ENCODE measurements around the gene RNASEH2C. TPM values are rescaled to one million over a fixed set of nuclear protein-coding genes. Genes with fewer than 3 reads are reported as not detected.

RNASEH2C gene
- total RNA-seq, 1 experiment from 2014 or later = 107 TPM

DNA sequence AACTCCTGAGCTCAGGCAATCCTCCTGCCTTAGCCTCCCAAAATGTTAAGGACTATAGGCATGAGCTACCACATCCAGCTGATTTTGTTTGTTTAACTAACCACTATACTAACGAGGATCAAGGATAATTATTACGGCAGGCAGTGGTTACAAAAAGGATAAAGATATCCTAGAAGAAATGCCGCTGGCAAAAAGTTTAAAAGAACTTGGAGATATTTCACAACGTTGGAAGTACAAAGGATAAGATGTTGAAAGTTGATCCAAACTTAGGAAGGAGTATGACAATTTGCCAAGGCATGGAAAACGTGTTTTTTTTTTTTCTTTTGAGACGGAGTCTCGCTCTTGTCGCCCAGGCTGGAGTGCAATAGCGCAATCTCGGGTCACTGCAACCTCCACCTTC, 46.8 kb upstream of the RNASEH2C start:
- Histone ChIP-seq H3K27ac (ENCODE audit: low read length) (no peak overlapping the region), H3K36me3 (ENCODE audit: control insufficient read depth, insufficient read depth, low read length) (no peaks in the 10 kb centered on the region), H3K9me3 (ENCODE audit: control insufficient read depth, insufficient read depth, low read depth, low read length) (no peaks in the 10 kb centered on the region), H3K27me3 (ENCODE audit: control insufficient read depth, insufficient read depth, low read length) (no peaks in the 10 kb centered on the region), H3K4me1 (ENCODE audit: control insufficient read depth, insufficient read depth, low read length) (no peaks in the 10 kb centered on the region), H3K4me3 (ENCODE audit: low read depth in 2 of 2, low read length in 2 of 2) (no peak overlapping the region)
- DNase-seq (ENCODE audit: low read depth, low spot score) (no peak), ATAC-seq (no peak)
- intact Hi-C loops (cut with micrococcal nuclease; ENCODE audit: unreplicated experiment) (no loop called here), in situ Hi-C loops (cut with HindIII; ENCODE audit: low pct_unique_long_range_greater_than_20kb, low sequenced_read_pairs) (no loop called here)
- BruUV-seq (replicated peaks) = no TSS peak
- ChIA-PET CTCF (interaction anchor here (0.7 to 1.3 kb wide), 2 partner anchors 12 to 1473 kb away, joined by 3 read pairs; no protein-coding TSS in a partner anchor), POLR2A (interaction anchor here (0.8 kb wide), 1 partner anchor 342 kb away, joined by 4 read pairs; no protein-coding TSS in a partner anchor)
- TF ChIP-seq SIN3A (IDR thresholded peaks at IDR 0.05; ENCODE audit: borderline replicate concordance, insufficient read depth, low read depth, low read length) (no peak), POLR2AphosphoS5 (IDR thresholded peaks at IDR 0.05; ENCODE audit: low read depth, low read length) (no peak), TCF7L2 (IDR thresholded peaks at IDR 0.05; ENCODE audit: low read depth, low read length) (no peak)
- TF ChIP-seq, protein P1, sequence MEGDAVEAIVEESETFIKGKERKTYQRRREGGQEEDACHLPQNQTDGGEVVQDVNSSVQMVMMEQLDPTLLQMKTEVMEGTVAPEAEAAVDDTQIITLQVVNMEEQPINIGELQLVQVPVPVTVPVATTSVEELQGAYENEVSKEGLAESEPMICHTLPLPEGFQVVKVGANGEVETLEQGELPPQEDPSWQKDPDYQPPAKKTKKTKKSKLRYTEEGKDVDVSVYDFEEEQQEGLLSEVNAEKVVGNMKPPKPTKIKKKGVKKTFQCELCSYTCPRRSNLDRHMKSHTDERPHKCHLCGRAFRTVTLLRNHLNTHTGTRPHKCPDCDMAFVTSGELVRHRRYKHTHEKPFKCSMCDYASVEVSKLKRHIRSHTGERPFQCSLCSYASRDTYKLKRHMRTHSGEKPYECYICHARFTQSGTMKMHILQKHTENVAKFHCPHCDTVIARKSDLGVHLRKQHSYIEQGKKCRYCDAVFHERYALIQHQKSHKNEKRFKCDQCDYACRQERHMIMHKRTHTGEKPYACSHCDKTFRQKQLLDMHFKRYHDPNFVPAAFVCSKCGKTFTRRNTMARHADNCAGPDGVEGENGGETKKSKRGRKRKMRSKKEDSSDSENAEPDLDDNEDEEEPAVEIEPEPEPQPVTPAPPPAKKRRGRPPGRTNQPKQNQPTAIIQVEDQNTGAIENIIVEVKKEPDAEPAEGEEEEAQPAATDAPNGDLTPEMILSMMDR (IDR thresholded peaks at IDR 0.05) = no peak
- TF ChIP-seq, protein P2, sequence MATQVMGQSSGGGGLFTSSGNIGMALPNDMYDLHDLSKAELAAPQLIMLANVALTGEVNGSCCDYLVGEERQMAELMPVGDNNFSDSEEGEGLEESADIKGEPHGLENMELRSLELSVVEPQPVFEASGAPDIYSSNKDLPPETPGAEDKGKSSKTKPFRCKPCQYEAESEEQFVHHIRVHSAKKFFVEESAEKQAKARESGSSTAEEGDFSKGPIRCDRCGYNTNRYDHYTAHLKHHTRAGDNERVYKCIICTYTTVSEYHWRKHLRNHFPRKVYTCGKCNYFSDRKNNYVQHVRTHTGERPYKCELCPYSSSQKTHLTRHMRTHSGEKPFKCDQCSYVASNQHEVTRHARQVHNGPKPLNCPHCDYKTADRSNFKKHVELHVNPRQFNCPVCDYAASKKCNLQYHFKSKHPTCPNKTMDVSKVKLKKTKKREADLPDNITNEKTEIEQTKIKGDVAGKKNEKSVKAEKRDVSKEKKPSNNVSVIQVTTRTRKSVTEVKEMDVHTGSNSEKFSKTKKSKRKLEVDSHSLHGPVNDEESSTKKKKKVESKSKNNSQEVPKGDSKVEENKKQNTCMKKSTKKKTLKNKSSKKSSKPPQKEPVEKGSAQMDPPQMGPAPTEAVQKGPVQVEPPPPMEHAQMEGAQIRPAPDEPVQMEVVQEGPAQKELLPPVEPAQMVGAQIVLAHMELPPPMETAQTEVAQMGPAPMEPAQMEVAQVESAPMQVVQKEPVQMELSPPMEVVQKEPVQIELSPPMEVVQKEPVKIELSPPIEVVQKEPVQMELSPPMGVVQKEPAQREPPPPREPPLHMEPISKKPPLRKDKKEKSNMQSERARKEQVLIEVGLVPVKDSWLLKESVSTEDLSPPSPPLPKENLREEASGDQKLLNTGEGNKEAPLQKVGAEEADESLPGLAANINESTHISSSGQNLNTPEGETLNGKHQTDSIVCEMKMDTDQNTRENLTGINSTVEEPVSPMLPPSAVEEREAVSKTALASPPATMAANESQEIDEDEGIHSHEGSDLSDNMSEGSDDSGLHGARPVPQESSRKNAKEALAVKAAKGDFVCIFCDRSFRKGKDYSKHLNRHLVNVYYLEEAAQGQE (IDR thresholded peaks at IDR 0.05; ENCODE audit: insufficient read depth in 1 of 2, low read depth in 2 of 2, low read length in 1 of 2) = no peak

DNA sequence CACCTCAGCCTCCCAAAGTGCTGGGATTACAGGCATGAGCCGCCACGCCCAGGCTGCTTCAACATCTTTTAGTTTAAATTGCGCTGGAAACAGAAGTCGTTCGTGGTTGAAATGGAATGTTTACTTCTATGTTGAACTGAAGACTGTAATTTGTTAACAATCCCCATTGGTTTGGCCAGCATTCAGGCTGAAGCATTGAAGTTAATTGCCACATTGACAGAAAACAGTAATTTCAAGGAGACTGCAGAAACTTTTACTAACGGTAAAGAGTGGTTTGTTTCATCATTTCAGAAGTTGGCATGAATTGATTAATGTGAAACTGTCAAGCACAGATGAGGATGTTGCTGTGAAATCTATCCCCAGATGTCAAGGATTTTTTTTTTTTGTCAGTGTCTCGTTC, 45.9 kb upstream of the RNASEH2C start:
- in situ Hi-C loops (cut with HindIII; ENCODE audit: low pct_unique_long_range_greater_than_20kb, low sequenced_read_pairs) (no loop called here), intact Hi-C loops (cut with micrococcal nuclease; ENCODE audit: unreplicated experiment) (no loop called here)
- TF ChIP-seq POLR2AphosphoS5 (IDR thresholded peaks at IDR 0.05; ENCODE audit: low read depth, low read length) (no peak), SIN3A (IDR thresholded peaks at IDR 0.05; ENCODE audit: borderline replicate concordance, insufficient read depth, low read depth, low read length) (no peak), TCF7L2 (IDR thresholded peaks at IDR 0.05; ENCODE audit: low read depth, low read length) (no peak)
- TF ChIP-seq, protein P1 (IDR thresholded peaks at IDR 0.05) = no peak
- TF ChIP-seq, protein P2 (IDR thresholded peaks at IDR 0.05; ENCODE audit: insufficient read depth in 1 of 2, low read depth in 2 of 2, low read length in 1 of 2) = no peak
- ChIA-PET CTCF (interaction anchor here (0.6 to 1.3 kb wide), 2 partner anchors 8 to 13 kb away, joined by 3 to 5 read pairs; no protein-coding TSS in a partner anchor), POLR2A (no interaction called here)
- Histone ChIP-seq H3K4me1 (ENCODE audit: control insufficient read depth, insufficient read depth, low read length) (no peaks in the 10 kb centered on the region), H3K4me3 (ENCODE audit: low read depth in 2 of 2, low read length in 2 of 2) (no peak overlapping the region), H3K27ac (ENCODE audit: low read length) (no peak overlapping the region), H3K9me3 (ENCODE audit: control insufficient read depth, insufficient read depth, low read depth, low read length) (no peaks in the 10 kb centered on the region), H3K27me3 (ENCODE audit: control insufficient read depth, insufficient read depth, low read length) (no peaks in the 10 kb centered on the region), H3K36me3 (ENCODE audit: control insufficient read depth, insufficient read depth, low read length) (no peaks in the 10 kb centered on the region)
- ATAC-seq (0 out of 2 replicates have a peak, but pooled peaks have one; percentile 25), DNase-seq (ENCODE audit: low read depth, low spot score) (no peak)
- BruUV-seq (replicated peaks) = no TSS peak

Measured in Panc1 (cell line).